ENCODE results near the gene RALGAPA2.
A peak's percentile ranks its signal among the peaks of the same experiment; 100 is the strongest.

RALGAPA2 gene

GRCh38 chr20:20712474-20713243, at the start of gene RALGAPA2:
Gene RALGAPA2 (minus strand): TSS chr20:20712644. CDS start chr20:20712480, 164 bp downstream.
- peak within 1 kb of the TSS; percentile 89 for H3K4me3 Mint-ChIP-seq
- H3K9me3 Mint-ChIP-seq: no peaks in the 10 kb centered on the region
- H3K27ac Mint-ChIP-seq (ENCODE audit: low read depth): peak within 1 kb of the TSS; percentile 88
- peaks cover 34% of the 10 kb centered on the region for H3K4me1 Mint-ChIP-seq
- DNase-seq (ENCODE audit: low spot score in 2 of 2) (peak; percentile 87 to 91), ATAC-seq (replicated peaks; ENCODE audit: extremely low read depth, poor library complexity, severe bottlenecking) (peak; percentile 94)
- H3K36me3 Mint-ChIP-seq (ENCODE audit: insufficient read depth): peaks cover 4% of the 10 kb centered on the region
- no peaks in the 10 kb centered on the region for H3K27me3 Mint-ChIP-seq

- Mint-ChIP-seq H3K4me1 (no peaks in the 10 kb centered on the region), H3K27ac (ENCODE audit: low read depth) (no peak overlapping the region), H3K27me3 (peaks cover 50% of the 10 kb centered on the region), H3K36me3 (ENCODE audit: insufficient read depth) (no peaks in the 10 kb centered on the region), H3K4me3 (no peak overlapping the region), H3K9me3 (no peaks in the 10 kb centered on the region)
- ATAC-seq (replicated peaks; ENCODE audit: extremely low read depth, poor library complexity, severe bottlenecking) (no peak), DNase-seq (ENCODE audit: low spot score in 2 of 2) (no peak)
Observed at GRCh38 chr20:20761301-20761700, 48.9 kb upstream of the RALGAPA2 start.

GRCh38 chr20:20759132-20759531, 46.7 kb upstream of the RALGAPA2 start:
- Mint-ChIP-seq H3K27me3 (peaks cover 59% of the 10 kb centered on the region), H3K36me3 (ENCODE audit: insufficient read depth) (no peaks in the 10 kb centered on the region), H3K4me3 (no peak overlapping the region), H3K27ac (ENCODE audit: low read depth) (no peak overlapping the region), H3K9me3 (no peaks in the 10 kb centered on the region), H3K4me1 (no peaks in the 10 kb centered on the region)
- DNase-seq (ENCODE audit: low spot score in 2 of 2) (no peak), ATAC-seq (replicated peaks; ENCODE audit: extremely low read depth, poor library complexity, severe bottlenecking) (no peak)

- Mint-ChIP-seq H3K27ac (ENCODE audit: low read depth) (no peak overlapping the region), H3K9me3 (no peaks in the 10 kb centered on the region), H3K27me3 (peaks cover 58% of the 10 kb centered on the region), H3K4me3 (no peak overlapping the region), H3K4me1 (no peaks in the 10 kb centered on the region), H3K36me3 (ENCODE audit: insufficient read depth) (no peaks in the 10 kb centered on the region)
- DNase-seq (ENCODE audit: low spot score in 2 of 2) (no peak), ATAC-seq (replicated peaks; ENCODE audit: extremely low read depth, poor library complexity, severe bottlenecking) (no peak)
Observed at GRCh38 chr20:20755674-20756319, 43.4 kb upstream of the RALGAPA2 start.

DNA sequence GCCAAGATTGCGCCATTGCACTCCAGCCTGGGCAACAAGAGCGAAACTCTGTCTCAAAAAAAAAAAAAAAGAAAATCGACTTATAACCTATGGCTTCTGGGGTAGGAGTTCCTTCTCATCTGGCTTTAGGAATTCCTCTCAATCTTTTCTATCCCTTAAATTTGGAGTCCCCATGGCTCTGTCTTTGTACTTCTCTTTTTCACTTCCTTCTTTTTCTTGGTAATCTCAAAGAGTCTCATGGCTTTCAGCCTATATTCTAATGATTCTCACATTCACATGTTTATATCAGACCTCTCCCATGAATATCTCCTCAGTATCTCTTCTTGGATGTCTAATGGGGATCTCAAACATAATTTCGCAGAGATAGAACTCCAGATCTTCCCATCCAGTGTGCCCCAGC, 42.8 kb upstream of the RALGAPA2 start:
- peaks cover 59% of the 10 kb centered on the region for H3K27me3 Mint-ChIP-seq
- H3K27ac Mint-ChIP-seq (ENCODE audit: low read depth): no peak overlapping the region
- no peaks in the 10 kb centered on the region for H3K36me3 Mint-ChIP-seq (ENCODE audit: insufficient read depth)
- no peak overlapping the region for H3K4me3 Mint-ChIP-seq
- H3K9me3 Mint-ChIP-seq: no peaks in the 10 kb centered on the region
- ATAC-seq (replicated peaks; ENCODE audit: extremely low read depth, poor library complexity, severe bottlenecking) (no peak), DNase-seq (ENCODE audit: low spot score in 2 of 2) (no peak)
- no peaks in the 10 kb centered on the region for H3K4me1 Mint-ChIP-seq

GRCh38 chr20:20754714-20755113, 42.3 kb upstream of the RALGAPA2 start:
- peaks cover 59% of the 10 kb centered on the region for H3K27me3 Mint-ChIP-seq
- no peaks in the 10 kb centered on the region for H3K4me1 Mint-ChIP-seq
- no peak for DNase-seq (ENCODE audit: low spot score in 2 of 2)
- no peaks in the 10 kb centered on the region for H3K36me3 Mint-ChIP-seq (ENCODE audit: insufficient read depth)
- H3K9me3 Mint-ChIP-seq: no peaks in the 10 kb centered on the region
- no peak overlapping the region for H3K27ac Mint-ChIP-seq (ENCODE audit: low read depth)
- H3K4me3 Mint-ChIP-seq: no peak overlapping the region
- ATAC-seq (replicated peaks; ENCODE audit: extremely low read depth, poor library complexity, severe bottlenecking): no peak

GRCh38 chr20:20752712-20753111, 40.3 kb upstream of the RALGAPA2 start:
- Mint-ChIP-seq H3K27me3 (peaks cover 53% of the 10 kb centered on the region), H3K9me3 (peaks cover 6% of the 10 kb centered on the region), H3K4me3 (no peak overlapping the region), H3K4me1 (no peaks in the 10 kb centered on the region), H3K27ac (ENCODE audit: low read depth) (no peak overlapping the region), H3K36me3 (ENCODE audit: insufficient read depth) (no peaks in the 10 kb centered on the region)
- no peak for ATAC-seq (replicated peaks; ENCODE audit: extremely low read depth, poor library complexity, severe bottlenecking)
- no peak for DNase-seq (ENCODE audit: low spot score in 2 of 2)

DNA sequence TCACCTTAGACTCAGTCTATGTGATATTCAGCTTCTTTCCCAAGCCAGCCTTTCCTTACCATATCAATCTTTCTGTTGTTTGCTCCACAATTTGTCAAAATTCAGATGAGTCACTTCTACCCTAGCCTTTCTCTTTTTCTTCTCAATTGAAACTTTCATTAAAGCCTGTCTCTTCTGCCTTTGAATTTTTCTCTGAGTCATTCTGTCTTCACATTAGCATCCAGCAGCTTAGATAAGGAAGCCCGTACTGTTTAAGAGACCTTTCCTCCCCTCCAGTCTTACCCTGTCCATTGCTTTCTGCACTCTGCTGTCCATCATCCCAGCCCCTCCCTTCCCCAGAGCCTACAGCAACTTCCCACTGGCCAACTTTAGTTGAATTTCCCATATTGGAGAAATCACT, 34.9 kb upstream of the RALGAPA2 start:
- H3K36me3 Mint-ChIP-seq (ENCODE audit: insufficient read depth): no peaks in the 10 kb centered on the region
- no peak overlapping the region for H3K4me3 Mint-ChIP-seq
- no peak for ATAC-seq (replicated peaks; ENCODE audit: extremely low read depth, poor library complexity, severe bottlenecking)
- H3K27me3 Mint-ChIP-seq: peaks cover 20% of the 10 kb centered on the region
- no peaks in the 10 kb centered on the region for H3K4me1 Mint-ChIP-seq
- no peak overlapping the region for H3K27ac Mint-ChIP-seq (ENCODE audit: low read depth)
- H3K9me3 Mint-ChIP-seq: peaks cover 6% of the 10 kb centered on the region
- no peak for DNase-seq (ENCODE audit: low spot score in 2 of 2)

DNA sequence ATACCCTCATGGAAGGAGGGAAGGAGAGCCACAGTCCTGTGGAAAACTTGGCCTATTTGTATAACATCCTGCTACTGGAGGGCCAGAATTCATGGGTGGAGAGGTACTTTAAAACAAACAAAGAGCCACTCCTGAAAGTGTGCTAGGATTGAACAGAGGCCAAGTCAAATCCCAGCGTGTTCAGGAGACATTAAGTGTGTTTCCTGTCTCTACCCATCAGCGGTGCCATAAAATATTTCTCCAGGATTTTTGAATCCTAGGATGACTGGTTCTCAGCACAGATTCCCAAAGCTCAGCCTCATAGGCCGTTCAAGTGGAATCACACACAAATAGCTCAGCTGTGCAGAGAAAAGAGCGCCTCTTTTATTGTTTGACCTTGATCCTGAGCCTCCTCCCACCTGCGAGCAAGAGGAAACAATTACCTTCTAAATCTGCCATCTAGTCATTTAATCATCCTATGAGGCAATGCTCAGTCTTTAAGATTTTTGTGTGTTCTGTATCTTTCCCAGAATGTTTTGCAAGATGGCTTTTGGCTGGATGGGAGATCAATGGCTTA, 31.8 kb upstream of the RALGAPA2 start:
- no peak for ATAC-seq (replicated peaks; ENCODE audit: extremely low read depth, poor library complexity, severe bottlenecking)
- Mint-ChIP-seq H3K36me3 (ENCODE audit: insufficient read depth) (no peaks in the 10 kb centered on the region), H3K4me1 (no peaks in the 10 kb centered on the region), H3K27me3 (peaks cover 32% of the 10 kb centered on the region), H3K9me3 (peaks cover 6% of the 10 kb centered on the region), H3K27ac (ENCODE audit: low read depth) (no peak overlapping the region), H3K4me3 (no peak overlapping the region)
- DNase-seq (ENCODE audit: low spot score in 2 of 2): no peak

DNA sequence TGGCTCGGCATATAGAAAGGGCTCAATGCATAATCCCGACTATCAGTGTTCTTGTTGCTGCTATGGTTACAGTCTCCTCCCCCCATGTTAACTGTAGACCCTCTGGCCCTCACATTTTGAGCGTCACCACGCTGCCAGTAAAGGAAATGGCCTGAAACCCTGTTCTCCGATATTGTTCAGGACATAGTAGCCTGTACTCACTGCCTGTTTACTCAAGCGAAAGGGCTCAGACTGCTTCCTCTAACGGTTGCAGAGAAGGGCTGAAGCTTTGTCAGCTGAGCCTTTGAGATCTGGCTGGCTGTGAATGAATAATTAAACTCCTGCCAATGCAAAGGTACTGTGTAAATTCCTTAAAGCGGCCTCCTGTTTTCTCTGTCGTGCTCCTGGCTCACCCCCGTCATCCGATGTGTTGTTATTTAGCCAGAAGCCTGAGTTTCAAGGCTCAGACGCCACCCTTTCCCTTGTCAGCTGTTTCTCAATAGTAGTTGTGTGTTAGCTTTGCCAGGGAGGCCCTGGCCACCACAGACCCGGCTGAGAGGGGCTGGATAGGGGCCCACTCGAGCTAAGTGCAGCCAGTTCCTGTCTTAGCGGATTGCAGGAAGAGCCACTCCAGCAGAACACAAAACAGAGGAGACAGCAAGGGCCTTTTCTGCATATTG, 31.2 kb upstream of the RALGAPA2 start:
- Mint-ChIP-seq H3K36me3 (ENCODE audit: insufficient read depth) (no peaks in the 10 kb centered on the region), H3K27me3 (peaks cover 38% of the 10 kb centered on the region), H3K4me3 (no peak overlapping the region), H3K27ac (ENCODE audit: low read depth) (no peak overlapping the region), H3K4me1 (no peaks in the 10 kb centered on the region), H3K9me3 (peaks cover under 1% of the 10 kb centered on the region)
- DNase-seq (ENCODE audit: low spot score in 2 of 2): no peak
- ATAC-seq (replicated peaks; ENCODE audit: extremely low read depth, poor library complexity, severe bottlenecking): no peak

DNA sequence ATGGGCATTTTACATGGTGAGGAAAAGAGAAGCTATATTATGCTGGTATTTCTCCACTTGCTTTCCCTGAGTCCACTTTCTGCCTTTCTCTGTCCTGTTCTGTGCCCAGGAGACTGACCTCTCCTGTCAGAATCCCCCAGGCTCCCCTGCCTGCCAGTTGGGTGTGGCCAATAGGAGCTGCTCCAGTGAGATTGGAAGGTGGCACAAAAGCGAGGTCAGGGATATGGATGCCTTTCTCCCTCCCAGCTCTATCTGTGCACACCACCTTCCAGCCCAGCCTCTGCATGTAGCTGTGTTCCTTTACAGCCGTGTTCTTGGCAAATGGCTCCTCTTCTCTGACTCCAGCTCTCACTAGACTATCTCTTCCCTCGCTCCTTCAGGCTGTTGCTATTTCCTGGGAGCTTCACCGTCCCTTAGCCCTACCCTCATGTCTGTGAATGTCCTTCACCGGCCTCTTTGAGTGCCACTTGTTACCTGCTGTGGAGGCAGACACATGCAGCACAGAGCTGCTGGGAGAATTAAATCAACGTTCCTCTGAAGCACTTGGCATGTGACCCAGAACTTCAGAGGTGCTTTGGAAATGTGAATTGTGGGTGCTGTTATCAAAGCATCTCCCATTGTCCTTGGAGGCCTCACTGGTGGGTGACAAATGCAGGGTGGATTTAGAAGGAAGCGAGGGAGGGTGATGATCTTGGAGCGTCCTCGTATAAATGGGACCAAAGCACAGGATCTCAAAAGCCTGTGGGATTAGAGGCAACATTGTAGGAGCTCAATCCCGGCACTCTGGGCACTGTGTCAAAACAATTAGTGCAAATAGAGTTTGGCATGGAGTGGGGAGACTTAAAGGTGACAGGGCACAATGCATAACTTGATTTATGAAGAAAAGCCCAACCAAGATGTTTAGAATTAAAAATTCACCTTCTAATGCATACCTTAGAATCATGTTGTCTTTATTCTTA, 28.9 kb upstream of the RALGAPA2 start:
- Mint-ChIP-seq H3K4me1 (no peaks in the 10 kb centered on the region), H3K36me3 (ENCODE audit: insufficient read depth) (no peaks in the 10 kb centered on the region), H3K9me3 (no peaks in the 10 kb centered on the region), H3K27ac (ENCODE audit: low read depth) (no peak overlapping the region), H3K27me3 (peaks cover 58% of the 10 kb centered on the region), H3K4me3 (no peak overlapping the region)
- DNase-seq (ENCODE audit: low spot score in 2 of 2) (no peak), ATAC-seq (replicated peaks; ENCODE audit: extremely low read depth, poor library complexity, severe bottlenecking) (no peak)

DNA sequence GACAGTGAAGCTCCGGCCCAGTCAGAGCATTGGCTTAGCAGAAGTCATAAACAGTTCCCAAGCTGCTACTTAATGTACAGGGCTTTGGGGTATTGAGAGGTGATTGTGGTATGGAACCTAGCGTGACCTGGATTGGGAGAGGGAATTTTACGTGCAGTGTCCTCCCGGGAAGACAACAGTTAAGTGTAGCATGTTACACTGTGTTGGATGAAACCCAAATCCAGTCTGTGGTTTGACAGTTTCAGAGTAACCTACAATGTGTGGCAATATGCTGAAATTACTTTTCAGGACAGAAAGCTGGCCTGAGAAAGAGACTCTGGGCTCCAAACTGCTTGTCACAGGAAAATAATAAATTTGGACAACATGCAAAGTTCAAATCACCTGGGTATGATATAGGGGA, 28.1 kb upstream of the RALGAPA2 start:
- no peaks in the 10 kb centered on the region for H3K9me3 Mint-ChIP-seq
- ATAC-seq (replicated peaks; ENCODE audit: extremely low read depth, poor library complexity, severe bottlenecking): no peak
- H3K27ac Mint-ChIP-seq (ENCODE audit: low read depth): no peak overlapping the region
- H3K4me3 Mint-ChIP-seq: no peak overlapping the region
- no peak for DNase-seq (ENCODE audit: low spot score in 2 of 2)
- peaks cover 61% of the 10 kb centered on the region for H3K27me3 Mint-ChIP-seq
- no peaks in the 10 kb centered on the region for H3K4me1 Mint-ChIP-seq
- H3K36me3 Mint-ChIP-seq (ENCODE audit: insufficient read depth): no peaks in the 10 kb centered on the region

Measured in central memory CD8-positive, alpha-beta T cell (primary cell).